Measurements from ENCODE around the gene KCND2.

KCND2 gene

GRCh38 chr7:120797026-120797645, 524.2 kb downstream of the KCND2 start:
- no peak for DNase-seq (ENCODE audit: low spot score)
- in situ Hi-C loops (cut with MboI; ENCODE audit: low sequenced_read_pairs, unreplicated experiment), result loop anchor here (25.0 kb wide), 1 partner anchor 290 kb away; no protein-coding TSS in a partner anchor
- TF ChIP-seq CTCF (IDR thresholded peaks at IDR 0.05; ENCODE audit: borderline replicate concordance, control extremely low read depth, extremely low read depth, insufficient read depth, missing control alignments), result no peak

- no peak for TF ChIP-seq CTCF (IDR thresholded peaks at IDR 0.05; ENCODE audit: borderline replicate concordance, control extremely low read depth, extremely low read depth, insufficient read depth, missing control alignments)
- DNase-seq (ENCODE audit: low spot score), result no peak
- in situ Hi-C loops (cut with MboI; ENCODE audit: low sequenced_read_pairs, unreplicated experiment), result loop anchor here (25.0 kb wide), 1 partner anchor 288 kb away; no protein-coding TSS in a partner anchor
These were observed 526.2 kb downstream of the KCND2 start for GRCh38 chr7:120799147-120799546.

All from GM13976 (cell line).